HG03139 (cell line): ENCODE measurements around the gene CALCOCO1.
A peak's percentile ranks its signal among the peaks of the same experiment; 100 is the strongest.
"Not testable (repeated sequence)": the region's sequence is repeated elsewhere in the genome, so short reads cannot be mapped to it uniquely, and the experiment has no call there.

ENCODE experiments used
- ATAC-seq: cut with Tn5 transposase; IDR thresholded peaks from one replicate; pipeline ENCODE4 v1.9.1; 2021; ENCODE audit not compliant: unreplicated experiment

CALCOCO1 gene

GRCh38 chr12:53700567-53700966, 26.7 kb downstream of the CALCOCO1 start:
- ATAC-seq: no peak

DNA sequence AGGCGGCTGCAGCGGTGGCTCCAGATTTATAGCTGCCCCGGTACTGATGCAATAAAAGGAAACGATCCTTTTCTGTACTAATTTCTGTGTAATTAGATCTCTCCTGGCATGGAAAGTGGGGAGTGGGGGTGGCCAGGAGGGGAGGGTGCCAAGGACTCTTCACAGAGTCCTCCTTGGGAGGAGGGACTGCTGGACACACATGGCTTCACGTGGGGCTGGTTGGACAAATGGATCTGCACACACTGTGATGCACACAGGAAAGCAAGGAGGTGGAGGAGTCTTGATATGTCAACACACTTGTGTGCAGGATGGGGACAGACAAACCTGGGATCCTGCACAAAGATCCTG, 27.6 kb downstream of the CALCOCO1 start:
- no peak for ATAC-seq

- ATAC-seq: no peak
Observed at GRCh38 chr12:53698948-53699677, 28.1 kb downstream of the CALCOCO1 start.

DNA sequence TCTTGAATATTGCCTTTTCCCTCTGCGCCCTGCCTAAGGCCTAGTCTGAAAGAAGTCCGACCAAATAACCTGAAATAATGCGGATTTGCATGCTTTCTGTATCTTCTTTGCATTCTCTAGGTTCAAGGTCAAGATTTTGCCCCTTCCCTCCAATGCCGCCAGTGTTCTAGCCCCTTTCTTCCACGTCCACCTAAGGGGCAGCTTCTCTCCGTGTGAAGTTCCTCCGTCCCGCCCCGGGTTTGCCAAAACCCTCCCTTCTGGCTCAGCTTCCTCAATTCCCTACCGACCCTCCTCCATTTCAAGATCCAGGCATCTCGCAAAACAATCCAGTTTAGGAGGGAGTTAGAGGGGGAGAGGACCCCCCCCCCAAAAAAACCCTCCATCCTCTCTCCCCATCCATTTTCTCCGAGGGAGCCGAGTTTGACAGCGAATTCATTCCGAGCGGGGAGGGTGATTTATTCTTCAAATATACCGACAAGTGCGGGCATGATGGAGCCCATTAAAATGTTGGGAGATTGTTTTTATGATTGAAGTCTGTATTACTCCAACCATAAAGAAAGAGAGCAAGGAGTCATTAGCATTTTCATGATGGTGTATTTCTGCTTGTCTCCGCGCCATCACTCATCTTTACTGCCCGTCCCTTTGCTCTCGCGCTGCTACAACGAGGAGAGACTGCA, 30.5 kb downstream of the CALCOCO1 start:
- ATAC-seq: no peak

GRCh38 chr12:53696285-53696654, 31.0 kb downstream of the CALCOCO1 start:
- ATAC-seq: no peak

- ATAC-seq: no peak
Observed at GRCh38 chr12:53695152-53696145, 31.8 kb downstream of the CALCOCO1 start.

DNA sequence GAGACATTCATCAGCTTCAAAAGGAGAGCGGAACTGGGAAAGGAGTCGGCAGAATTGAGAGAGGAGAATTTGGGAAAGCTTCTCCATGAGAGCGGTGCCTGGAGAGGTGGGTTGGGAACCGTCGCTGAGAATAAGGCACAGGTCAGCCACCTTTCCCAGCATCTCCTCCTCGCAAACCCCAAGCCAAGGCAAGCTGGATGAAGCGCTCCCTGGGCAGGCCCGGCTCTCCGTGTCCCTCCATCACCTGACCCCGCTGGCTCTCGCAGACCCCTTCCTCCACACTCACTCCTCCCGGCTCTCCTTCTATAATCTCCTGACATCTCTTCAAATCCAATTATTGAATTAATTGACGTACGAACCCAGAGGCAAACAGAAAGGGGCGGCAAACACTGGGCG, 32.5 kb downstream of the CALCOCO1 start:
- no peak for ATAC-seq

DNA sequence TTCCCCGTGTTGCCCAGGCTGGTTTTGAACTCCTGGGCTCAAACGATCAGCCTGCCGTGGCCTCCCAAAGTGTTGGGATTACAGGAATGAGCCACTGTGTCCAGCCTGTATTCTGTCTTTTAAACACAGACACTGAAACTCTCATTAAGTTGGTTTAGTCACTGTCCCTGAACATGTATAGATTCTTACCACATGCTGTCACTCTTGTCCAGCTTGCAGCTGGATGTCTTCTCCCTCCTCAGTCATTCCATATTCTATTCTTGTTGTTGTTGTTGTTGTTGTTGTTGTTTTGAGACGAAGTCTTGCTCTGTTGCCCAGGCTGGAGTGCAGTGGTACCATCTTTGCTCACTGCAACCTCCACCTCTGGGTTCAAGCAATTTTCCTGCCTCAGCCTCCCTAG, 39.1 kb downstream of the CALCOCO1 start:
- no peak for ATAC-seq

GRCh38 chr12:53686436-53686835, 40.8 kb downstream of the CALCOCO1 start:
- ATAC-seq: no peak

DNA sequence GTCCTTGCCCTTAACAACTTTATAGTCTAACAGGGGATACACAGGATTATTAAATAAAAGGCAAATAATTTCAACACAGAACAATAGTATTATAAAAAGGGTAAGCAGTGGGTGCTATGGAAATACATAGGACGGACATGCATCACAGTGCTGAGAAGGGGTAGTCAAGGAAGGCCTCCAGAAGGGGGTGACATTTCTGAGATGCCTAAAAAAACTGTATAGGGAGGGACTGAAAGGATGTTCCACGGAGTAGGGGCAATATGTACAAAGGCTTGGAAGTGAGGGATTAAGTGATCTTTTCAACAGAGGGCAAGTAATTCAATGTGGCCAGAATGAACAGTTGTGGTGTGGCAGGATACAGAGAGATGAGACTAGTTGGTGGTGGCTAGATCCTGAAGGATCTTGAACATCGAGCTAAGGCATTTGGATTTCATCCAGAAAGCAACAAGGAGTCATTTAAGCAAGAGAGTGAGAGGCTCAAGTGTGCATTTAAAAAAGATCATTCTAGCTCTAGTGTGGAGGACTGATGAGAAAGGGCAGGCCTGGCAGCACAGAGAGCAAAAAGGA, 42.5 kb downstream of the CALCOCO1 start:
- ATAC-seq: no peak

DNA sequence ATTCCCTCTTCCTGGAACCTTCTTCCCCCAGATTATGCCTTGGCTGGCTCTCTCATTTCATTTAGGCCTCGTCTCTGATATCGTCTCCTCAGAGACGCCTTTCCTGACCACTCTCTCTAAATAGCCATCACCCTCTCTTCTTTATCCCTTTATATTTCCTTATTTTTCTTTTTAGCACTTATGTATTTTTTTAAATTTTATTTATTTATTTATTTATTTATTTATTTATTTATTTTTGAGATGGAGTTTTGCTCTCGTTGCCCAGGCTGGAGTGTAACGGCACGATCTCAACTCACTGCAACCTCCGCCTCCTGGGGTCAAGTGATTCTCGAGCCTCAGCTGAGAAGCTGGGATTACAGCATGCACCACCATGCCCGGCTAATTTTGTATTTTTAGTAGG, 43.3 kb downstream of the CALCOCO1 start:
- ATAC-seq: no peak

DNA sequence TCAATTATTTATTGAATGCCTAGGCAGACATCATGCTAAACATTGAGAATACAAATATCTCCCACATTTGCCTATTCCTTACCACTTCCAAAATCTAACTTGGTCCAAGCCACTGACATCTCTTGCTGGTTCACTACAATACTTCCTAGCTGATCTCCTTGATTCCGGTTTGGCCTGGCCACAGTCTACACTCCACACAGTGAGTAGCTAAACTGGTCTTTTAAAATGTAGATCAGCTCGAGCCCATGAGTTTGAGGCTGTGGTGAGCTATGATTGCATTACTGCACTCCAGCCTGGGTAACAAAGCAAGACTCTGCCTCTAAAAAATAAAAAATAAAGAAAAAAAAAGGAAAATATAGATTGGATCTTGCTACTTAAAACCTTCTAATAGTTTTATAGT, 43.8 kb downstream of the CALCOCO1 start:
- ATAC-seq: no peak

DNA sequence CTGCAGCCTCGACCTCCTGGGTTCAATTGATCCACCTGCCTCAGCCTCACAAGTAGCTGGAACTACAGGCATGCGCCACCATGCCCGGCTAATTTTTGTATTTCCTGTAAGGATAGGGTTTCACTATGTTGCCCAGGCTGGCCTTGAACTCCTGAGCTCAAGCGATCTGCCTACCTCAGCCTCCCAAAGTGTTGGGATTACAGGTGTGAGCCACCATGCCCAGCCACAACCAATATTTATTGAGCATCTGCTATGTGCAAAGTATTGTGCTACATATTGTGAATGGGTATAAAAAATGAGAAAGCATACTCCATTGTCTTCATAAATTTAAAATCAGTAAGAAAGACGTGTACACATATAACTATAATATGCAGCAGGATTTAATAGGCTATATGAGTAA, 47.2 kb downstream of the CALCOCO1 start:
- ATAC-seq: not testable (repeated sequence)

DNA sequence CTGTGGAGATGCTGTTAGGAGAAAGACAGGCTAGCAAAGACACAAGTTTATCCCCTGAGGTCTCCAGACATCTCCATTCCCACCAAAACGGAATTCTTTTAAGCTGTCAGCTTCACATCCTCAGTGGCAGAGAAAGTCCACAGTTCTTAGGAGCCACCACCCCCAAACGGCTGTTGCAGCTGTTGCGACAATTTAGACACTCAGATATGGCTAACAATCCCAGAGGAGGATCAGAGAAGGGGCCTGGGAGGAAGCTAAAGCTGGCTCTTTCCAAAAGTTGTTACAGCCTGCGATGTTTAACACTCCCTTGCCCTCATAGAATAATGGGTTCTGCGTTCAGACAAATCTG, 49.5 kb downstream of the CALCOCO1 start:
- ATAC-seq: no peak

DNA sequence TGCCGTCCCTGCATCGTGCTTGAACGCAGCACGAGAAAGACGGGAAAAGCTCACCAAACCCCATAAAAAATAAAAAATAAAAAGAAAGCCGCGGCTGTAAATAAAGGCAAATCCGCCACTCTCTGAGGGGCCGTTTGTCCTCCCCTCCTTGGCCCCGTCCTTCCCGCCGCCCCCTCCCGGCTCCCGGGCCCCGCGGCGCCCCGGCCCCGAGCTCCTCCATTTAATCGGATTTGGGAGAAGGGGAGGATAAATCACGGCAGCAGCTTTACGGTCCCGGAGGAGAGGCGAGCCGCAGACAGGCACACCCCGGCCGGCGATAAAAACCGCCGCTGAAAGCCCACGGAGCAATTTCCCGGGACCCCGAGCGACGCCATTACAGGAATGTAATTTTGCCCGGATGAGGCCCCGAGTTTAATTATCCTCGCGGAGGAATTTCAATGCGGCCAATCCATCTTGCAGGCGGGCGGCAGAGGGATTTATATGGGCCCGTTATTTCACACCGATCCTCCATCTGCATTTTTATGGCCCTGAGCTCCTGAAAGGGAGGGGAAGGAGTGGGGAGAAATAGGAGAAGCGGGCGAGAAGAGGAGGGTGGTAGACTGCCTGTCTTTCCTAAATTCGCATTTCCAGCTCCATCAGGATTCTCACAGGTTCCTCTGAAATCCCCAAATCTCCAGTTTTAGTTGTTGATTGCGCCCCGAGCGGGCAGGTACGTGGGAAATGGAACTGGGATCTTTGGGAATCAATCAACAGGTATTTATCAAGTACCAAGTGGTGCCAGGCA, 50.0 kb downstream of the CALCOCO1 start:
- no peak for ATAC-seq

- no peak for ATAC-seq
Observed at GRCh38 chr12:53676656-53677015, 50.6 kb downstream of the CALCOCO1 start.

DNA sequence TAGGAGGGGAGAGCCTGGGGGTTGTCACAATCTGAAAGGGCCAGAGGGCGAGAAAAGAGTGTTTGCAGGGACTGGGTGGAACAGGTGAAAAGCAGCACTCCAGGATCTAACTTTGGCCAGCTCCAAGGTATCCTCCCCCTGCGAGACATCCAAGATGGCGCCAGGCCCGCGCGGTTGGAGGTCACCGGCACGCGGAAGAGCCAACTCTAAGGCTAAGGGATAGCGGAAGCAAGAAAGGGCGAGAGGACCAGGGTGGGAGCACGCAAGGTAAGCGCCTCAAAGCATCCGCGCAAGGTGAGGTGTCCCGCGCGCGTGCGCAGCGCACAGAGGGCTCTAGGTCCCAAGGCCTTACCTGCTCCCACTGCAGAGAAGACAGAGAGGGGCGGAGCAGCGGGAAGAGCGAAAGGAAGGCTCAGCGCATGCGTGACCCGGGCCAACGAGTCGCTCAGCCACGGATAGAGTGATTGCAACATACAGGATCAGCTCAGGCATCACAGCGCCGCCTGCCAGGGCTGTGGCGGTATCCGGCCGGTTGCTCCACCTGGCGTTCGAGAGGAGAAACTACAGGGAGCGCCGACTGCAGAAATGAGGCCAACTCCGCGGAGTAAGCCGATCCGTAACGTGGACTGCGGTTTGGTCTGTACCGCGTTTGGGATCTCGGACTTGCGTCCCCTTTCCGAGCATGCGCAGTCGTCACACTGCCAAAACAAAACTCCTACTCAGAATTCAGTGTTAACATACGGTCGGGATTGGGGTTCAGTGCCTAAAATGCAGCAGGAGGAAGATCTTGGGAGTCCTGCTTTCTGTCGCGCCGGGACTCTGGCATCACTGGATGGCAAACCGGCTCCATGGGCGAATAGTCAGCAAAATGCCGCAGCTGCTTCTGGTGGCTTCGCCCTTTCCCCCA, 51.3 kb downstream of the CALCOCO1 start, which contains the start of gene ATP5MC2:
Gene ATP5MC2, minus strand, starts transcription at position 383 of the 907 bp plus-strand sequence. CDS start 3,469 bp downstream, outside the sequence.
- peak; percentile 90 for ATAC-seq

- ATAC-seq: no peak
Observed at GRCh38 chr12:53674977-53675700, 52.1 kb downstream of the CALCOCO1 start.

DNA sequence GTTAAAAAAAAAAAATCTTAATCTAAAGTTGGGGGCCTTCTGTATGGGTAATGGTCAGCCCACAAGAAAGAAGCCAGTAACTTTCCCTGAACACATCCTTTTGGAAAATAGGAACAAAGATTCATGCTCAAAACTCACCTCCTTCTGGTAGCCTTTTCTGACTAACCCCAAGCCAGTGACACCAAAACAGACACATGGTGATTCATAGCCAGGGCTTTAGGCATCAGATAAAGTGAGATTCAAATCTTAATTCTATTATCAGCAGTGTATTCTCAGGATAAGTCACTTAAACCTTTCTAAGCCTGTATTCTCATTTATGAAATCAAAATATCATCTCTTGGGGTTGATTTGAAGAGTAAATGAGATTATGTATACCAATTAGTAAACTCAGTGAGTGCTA, 56.3 kb downstream of the CALCOCO1 start:
- no peak for ATAC-seq
